Hepatocyte (in vitro differentiated cells): ENCODE data around the gene ARL15. TPM values are rescaled to one million over a fixed set of nuclear protein-coding genes. Genes with fewer than 3 reads are reported as not detected.

Experiments
- DNase-seq: peaks from one replicate; pipeline ENCODE4 v3.0.0-alpha.2; 2016; ENCODE audit warnings: low spot score
- H2AFZ ChIP-seq: fragments of 200-600 bp; sonication (generic); 2 replicates; pipeline ENCODE4 v1.6.0; 2016; ENCODE audit warnings: antibody characterized with exemption, mild to moderate bottlenecking
- H3K27ac ChIP-seq: fragments of 200-600 bp; sonication (generic); 2 replicates; pipeline ENCODE4 v1.5.1; 2016; ENCODE audit warnings: mild to moderate bottlenecking
- H3K27me3 ChIP-seq: fragments of 200-600 bp; sonication (generic); 2 replicates; pipeline ENCODE4 v1.6.1; 2016
- H3K36me3 ChIP-seq: fragments of 200-600 bp; sonication (generic); replicated peaks from 2 replicates; pipeline ENCODE4 v1.5.1; 2016; ENCODE audit warnings: low read depth; ENCODE audit not compliant: insufficient read depth
- H3K4me1 ChIP-seq: fragments of 200-600 bp; sonication (generic); 2 replicates; pipeline ENCODE4 v1.5.1; 2016; ENCODE audit warnings: mild to moderate bottlenecking, moderate library complexity; ENCODE audit not compliant: insufficient read depth
- H3K4me2 ChIP-seq: fragments of 200-600 bp; sonication (generic); 2 replicates; pipeline ENCODE4 v1.6.0; 2016
- H3K4me3 ChIP-seq: fragments of 200-600 bp; sonication (generic); 2 replicates; pipeline ENCODE4 v1.5.1; 2016; ENCODE audit warnings: mild to moderate bottlenecking
- H3K79me2 ChIP-seq: fragments of 200-600 bp; sonication (generic); 2 replicates; pipeline ENCODE4 v1.6.0; 2017; ENCODE audit warnings: mild to moderate bottlenecking
- H3K9me2 ChIP-seq: fragments of 200-600 bp; sonication (generic); replicated peaks from 2 replicates; pipeline ENCODE4 v1.6.0; 2017; ENCODE audit warnings: mild to moderate bottlenecking; ENCODE audit not compliant: insufficient read depth
- H3K9me3 ChIP-seq: fragments of 200-600 bp; sonication (generic); 2 replicates; pipeline ENCODE4 v1.5.1; 2016; ENCODE audit warnings: low read depth, mild to moderate bottlenecking
- H4K20me1 ChIP-seq: fragments of 200-600 bp; sonication (generic); 2 replicates; pipeline ENCODE4 v1.6.0; 2016; ENCODE audit warnings: mild to moderate bottlenecking; ENCODE audit not compliant: insufficient read depth, poor library complexity, severe bottlenecking
- CTCF ChIP-seq: fragments of 200-600 bp; sonication (generic); IDR thresholded peaks from 2 replicates; pipeline ENCODE4 v1.5.1; 2016; ENCODE audit warnings: antibody characterized with exemption, mild to moderate bottlenecking; ENCODE audit not compliant: poor library complexity
- EZH2 ChIP-seq: fragments of 200-600 bp; sonication (generic); IDR thresholded peaks from 2 replicates; pipeline ENCODE4 v1.6.1; 2016; ENCODE audit warnings: antibody characterized with exemption, mild to moderate bottlenecking, borderline replicate concordance
- EZH2phosphoT487 ChIP-seq: fragments of 200-600 bp; sonication (generic); IDR thresholded peaks from one replicate; pipeline ENCODE4 v1.6.1; 2018; ENCODE audit warnings: antibody characterized with exemption, mild to moderate bottlenecking, low read depth, moderate library complexity; ENCODE audit not compliant: unreplicated experiment, severe bottlenecking
- WGBS: methylation state at CpG from one replicate; pipeline ENCODE4 v1.1.6; 2016; ENCODE audit warnings: low lambda C conversion rate; ENCODE audit errors: missing lambda C conversion rate; 5-methylcytosine and 5-hydroxymethylcytosine counted together
- polyA plus RNA-seq: library from polyadenylated mRNA; unstranded; fragments of >200 nt; fragmentation: Nextera tagmentation; extraction: Ambion mirVana; gene quantifications from 2 replicates; pipeline ENCODE4 v1.2.1, GENCODE V29; 2016
- total RNA-seq: library from RNA; depleted of rRNA; stranded (reverse); fragments of >200 nt; gene quantifications from 2 replicates; pipeline ENCODE4 v1.2.3, GENCODE V29; 2014

The ARL15 gene
- total and polyA plus RNA-seq, 2 experiments from 2014 or later: 13.3 to 66.3 TPM

- 86% methylated on average over 2 of the region's 2 CpGs for WGBS
- no peaks in the 10 kb centered on the region for H3K27me3 ChIP-seq
- H2AFZ ChIP-seq: no peak overlapping the region
- H4K20me1 ChIP-seq: no peaks in the 10 kb centered on the region
- peaks cover 6% of the 10 kb centered on the region for H3K9me3 ChIP-seq
- H3K79me2 ChIP-seq: no peaks in the 10 kb centered on the region
- no peaks in the 10 kb centered on the region for H3K36me3 ChIP-seq
- no peak overlapping the region for H3K27ac ChIP-seq
- H3K9me2 ChIP-seq: no peaks in the 10 kb centered on the region
- peaks cover 9% of the 10 kb centered on the region for H3K4me1 ChIP-seq
- no peak overlapping the region for H3K4me3 ChIP-seq
- no peak for TF ChIP-seq EZH2phosphoT487
- no peak for TF ChIP-seq CTCF
- no peak for TF ChIP-seq EZH2
- no peak overlapping the region for H3K4me2 ChIP-seq
- DNase-seq: no peak
Observed at GRCh38 chr5:54017580-54017979, 292.8 kb downstream of the ARL15 start.

GRCh38 chr5:54013556-54014194 lies 296.7 kb downstream of the ARL15 start:
- Histone ChIP-seq H3K9me3 (peaks cover 6% of the 10 kb centered on the region), H2AFZ (no peak overlapping the region), H4K20me1 (no peaks in the 10 kb centered on the region), H3K4me1 (peaks cover 5% of the 10 kb centered on the region), H3K36me3 (no peaks in the 10 kb centered on the region), H3K79me2 (no peaks in the 10 kb centered on the region), H3K27ac (no peak overlapping the region), H3K27me3 (no peaks in the 10 kb centered on the region), H3K4me3 (no peak overlapping the region), H3K4me2 (no peak overlapping the region), H3K9me2 (no peaks in the 10 kb centered on the region)
- DNase-seq: peak; percentile 32
- TF ChIP-seq CTCF (no peak), EZH2phosphoT487 (no peak), EZH2 (no peak)

- Histone ChIP-seq H3K9me3 (peaks cover 6% of the 10 kb centered on the region), H3K27ac (no peak overlapping the region), H2AFZ (no peak overlapping the region), H3K4me1 (peaks cover 14% of the 10 kb centered on the region), H3K79me2 (no peaks in the 10 kb centered on the region), H4K20me1 (no peaks in the 10 kb centered on the region), H3K27me3 (no peaks in the 10 kb centered on the region), H3K4me3 (no peak overlapping the region), H3K4me2 (no peak overlapping the region), H3K36me3 (no peaks in the 10 kb centered on the region), H3K9me2 (no peaks in the 10 kb centered on the region)
- WGBS: 61% methylated on average over 2 of the region's 2 CpGs
- TF ChIP-seq EZH2 (no peak), CTCF (no peak), EZH2phosphoT487 (no peak)
- no peak for DNase-seq
Observed at GRCh38 chr5:54009828-54010227, 300.5 kb downstream of the ARL15 start.

GRCh38 chr5:54009357-54009756 lies 301.0 kb downstream of the ARL15 start:
- Histone ChIP-seq H3K27me3 (no peaks in the 10 kb centered on the region), H4K20me1 (no peaks in the 10 kb centered on the region), H3K4me2 (no peak overlapping the region), H3K36me3 (no peaks in the 10 kb centered on the region), H3K79me2 (no peaks in the 10 kb centered on the region), H3K27ac (no peak overlapping the region), H3K9me2 (no peaks in the 10 kb centered on the region), H3K9me3 (peaks cover 5% of the 10 kb centered on the region), H3K4me3 (no peak overlapping the region), H2AFZ (no peak overlapping the region), H3K4me1 (peaks cover 14% of the 10 kb centered on the region)
- TF ChIP-seq EZH2 (no peak), EZH2phosphoT487 (no peak), CTCF (no peak)
- WGBS: 28% methylated on average over 1 of the region's 1 CpG
- DNase-seq: no peak
